ENCODE measurements around the gene KIAA0825. TPM values are rescaled to one million over a fixed set of nuclear protein-coding genes. Genes with fewer than 3 reads are reported as not detected.

Gene KIAA0825
- total RNA-seq, 1 donor: 9.5 TPM

GRCh38 chr5:94409440-94409839 lies 209.0 kb downstream of the KIAA0825 start:
- H3K4me3 ChIP-seq (ENCODE audit: low read depth, low read length): no peak overlapping the region
- TF ChIP-seq CTCF (IDR thresholded peaks at IDR 0.05; ENCODE audit: insufficient read depth, low read depth, low read length): no peak
- DNase-seq (ENCODE audit: low read depth): no peak

- no peak for TF ChIP-seq CTCF (IDR thresholded peaks at IDR 0.05; ENCODE audit: insufficient read depth, low read depth, low read length)
- no peak overlapping the region for H3K4me3 ChIP-seq (ENCODE audit: low read depth, low read length)
- no peak for DNase-seq (ENCODE audit: low read depth)
Measured at GRCh38 chr5:94407023-94407422, 211.4 kb downstream of the KIAA0825 start.

- TF ChIP-seq CTCF (IDR thresholded peaks at IDR 0.05; ENCODE audit: insufficient read depth, low read depth, low read length): no peak
- no peak for DNase-seq (ENCODE audit: low read depth)
- H3K4me3 ChIP-seq (ENCODE audit: low read depth, low read length): no peak overlapping the region
Measured at GRCh38 chr5:94403483-94403882, 214.9 kb downstream of the KIAA0825 start.

- no peak overlapping the region for H3K4me3 ChIP-seq (ENCODE audit: low read depth, low read length)
- DNase-seq (ENCODE audit: low read depth): no peak
- no peak for TF ChIP-seq CTCF (IDR thresholded peaks at IDR 0.05; ENCODE audit: insufficient read depth, low read depth, low read length)
Measured at GRCh38 chr5:94402096-94402495, 216.3 kb downstream of the KIAA0825 start.

- no peak overlapping the region for H3K4me3 ChIP-seq (ENCODE audit: low read depth, low read length)
- DNase-seq (ENCODE audit: low read depth): no peak
- no peak for TF ChIP-seq CTCF (IDR thresholded peaks at IDR 0.05; ENCODE audit: insufficient read depth, low read depth, low read length)
Measured at GRCh38 chr5:94397508-94397907, 220.9 kb downstream of the KIAA0825 start.

- TF ChIP-seq CTCF (IDR thresholded peaks at IDR 0.05; ENCODE audit: insufficient read depth, low read depth, low read length): no peak
- H3K4me3 ChIP-seq (ENCODE audit: low read depth, low read length): no peak overlapping the region
- no peak for DNase-seq (ENCODE audit: low read depth)
Measured at GRCh38 chr5:94396687-94397086, 221.7 kb downstream of the KIAA0825 start.

GRCh38 chr5:94395468-94395867 lies 222.9 kb downstream of the KIAA0825 start:
- DNase-seq (ENCODE audit: low read depth): no peak
- no peak for TF ChIP-seq CTCF (IDR thresholded peaks at IDR 0.05; ENCODE audit: insufficient read depth, low read depth, low read length)
- no peak overlapping the region for H3K4me3 ChIP-seq (ENCODE audit: low read depth, low read length)

All from fibroblast of villous mesenchyme (primary cell).